SH-SY5Y (cell line): ENCODE data around the gene GRM8.

Experiments
- GATA2 ChIP-seq: IDR thresholded peaks from 2 replicates; pipeline ENCODE4 v1.6.1; 2011; ENCODE audit warnings: mild to moderate bottlenecking, low read depth, low read length
- GATA3 ChIP-seq: IDR thresholded peaks from 2 replicates; pipeline ENCODE4 v1.6.1; 2011; ENCODE audit warnings: low read depth, mild to moderate bottlenecking, low read length, moderate library complexity

- no peak for TF ChIP-seq GATA2
- no peak for TF ChIP-seq GATA3
Observed at GRCh38 chr7:127290116-127290655, 37.4 kb upstream of the GRM8 start.
